ENCODE data around the gene FRZB.

The FRZB gene

GRCh38 chr2:182792441-182792840, 74.0 kb downstream of the FRZB start:
- no peak for DNase-seq (ENCODE audit: low spot score)

DNA sequence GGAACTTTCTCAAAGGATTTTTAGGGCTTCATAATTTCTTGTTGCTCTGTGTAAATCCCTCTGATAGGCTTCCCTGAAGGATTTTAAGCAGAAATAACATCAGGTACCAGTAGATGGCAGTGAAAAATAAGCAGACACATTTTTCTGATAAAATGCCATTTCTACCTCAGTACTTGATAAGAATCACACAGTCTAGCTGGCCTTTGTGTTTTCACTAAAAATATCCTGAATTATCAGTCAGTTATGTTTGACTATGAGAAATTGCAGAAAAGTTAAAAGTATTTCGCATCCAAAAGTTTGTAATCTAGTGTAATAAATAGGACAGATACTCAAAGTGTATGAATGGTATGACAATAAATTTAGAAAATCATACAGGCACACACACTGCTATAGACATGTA, 81.7 kb downstream of the FRZB start:
- DNase-seq (ENCODE audit: low spot score) = peak; percentile 62

DNA sequence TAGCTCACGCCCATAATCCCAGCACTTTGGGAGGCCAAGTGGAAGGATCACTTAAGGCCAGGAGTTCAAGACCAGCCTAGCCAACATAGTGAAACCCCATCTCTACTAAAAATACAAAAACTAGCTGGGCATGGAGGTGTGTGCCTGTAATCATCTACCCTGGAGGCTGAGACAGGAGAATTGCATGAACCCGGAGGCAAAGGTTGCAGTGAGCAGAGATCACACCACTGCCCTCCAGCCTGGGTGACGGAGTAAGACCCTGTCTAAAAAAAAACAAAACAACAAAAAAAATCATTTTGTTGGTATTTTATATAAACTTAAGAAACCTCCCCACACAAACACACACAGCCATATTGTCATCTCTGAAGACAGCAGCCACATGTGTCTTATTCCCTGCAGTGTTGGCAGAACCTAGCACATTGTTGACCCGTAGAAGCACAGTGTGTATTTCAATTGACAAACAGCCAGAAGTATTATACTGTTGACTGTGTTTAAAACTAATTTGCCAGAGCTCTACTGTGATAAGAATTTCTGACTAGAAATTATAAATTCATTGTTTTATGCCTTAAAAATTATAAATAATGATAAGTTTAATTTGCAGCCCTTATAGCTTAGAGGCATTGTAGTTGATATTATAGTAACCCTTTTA, 82.3 kb downstream of the FRZB start:
- DNase-seq (ENCODE audit: low spot score) = no peak
